Thyroid gland (tissue), 4 donors: Measurements from ENCODE around the gene CFAP46. TPM values are rescaled to one million over a fixed set of nuclear protein-coding genes. Genes with fewer than 3 reads are reported as not detected.
A peak's percentile ranks its signal among the peaks of the same experiment; 100 is the strongest.

Experiments used
- DNase-seq, 2 donors: peaks; one replicate each; pipeline ENCODE4 v3.0.0-alpha.2; 2019
- H3K27ac ChIP-seq, 3 donors: fragments of 200-600 bp; sonication (generic); 1 replicate in 2 of 3; 2 replicates in 1 of 3; pipeline ENCODE4 v1.5.1; 2016 to 2019; ENCODE audit warnings: mild to moderate bottlenecking in 1 of 3, moderate library complexity in 1 of 3
- H3K27me3 ChIP-seq: fragments of 200-600 bp; sonication (generic); one replicate; pipeline ENCODE4 v1.5.1; 2019
- H3K36me3 ChIP-seq, 2 donors: fragments of 200-600 bp; sonication (generic); one replicate each; pipeline ENCODE4 v1.5.1; 2016 to 2019
- H3K4me1 ChIP-seq, 2 donors: fragments of 200-600 bp; sonication (generic); one replicate each; pipeline ENCODE4 v1.5.1; 2017 to 2019
- H3K4me3 ChIP-seq, 3 donors: fragments of 200-600 bp; sonication (generic); replicated peaks in 1 of 3; 1 replicate in 2 of 3; 2 replicates in 1 of 3; pipeline ENCODE4 v1.5.1; 2016; ENCODE audit warnings: mild to moderate bottlenecking in 1 of 3
- H3K9me3 ChIP-seq: fragments of 200-600 bp; sonication (generic); one replicate; pipeline ENCODE4 v1.5.1; 2017
- POLR2A ChIP-seq, 2 donors: fragments of 450-650 bp; IDR thresholded peaks; one replicate each; pipeline ENCODE4 v1.6.1; 2017; ENCODE audit warnings: antibody characterized with exemption in 2 of 2, mild to moderate bottlenecking in 2 of 2, moderate library complexity in 1 of 2
- WGBS, 2 donors: methylation state at CpG; one replicate each; pipeline ENCODE4 v1.1.5; 2017; 5-methylcytosine and 5-hydroxymethylcytosine counted together
- intact Hi-C: fragments of 100-400 bp; cut with DNase I; formaldehyde crosslinking; loops from one replicate; pipeline ENCODE4 v1.15.1; 2023
- total RNA-seq, 4 donors: library from RNA; depleted of rRNA; stranded (reverse); fragments of >200 nt; gene quantifications; one replicate each; pipeline ENCODE4 v1.2.3, GENCODE V29; 2016
- TF ChIP-seq, protein P1 (sequence below), 6 experiments: fragments of 200-600 bp in 3 of 6; fragments of 450-650 bp in 3 of 6; sonication (generic) in 3 of 6; IDR thresholded peaks; one replicate each; pipeline ENCODE4 v1.5.1; 2016 to 2019; ENCODE audit warnings: antibody characterized with exemption in 6 of 6, mild to moderate bottlenecking in 2 of 6, inconsistent platforms in 1 of 6, moderate library complexity in 1 of 6

Gene CFAP46
- total RNA-seq, 4 donors from 2014 or later = 3.6 to 12.7 (median 9.1) TPM

- no peak overlapping the region for H3K27ac ChIP-seq
- H3K4me3 ChIP-seq = no peak overlapping the region
- no peaks in the 10 kb centered on the region for H3K27me3 ChIP-seq
- H3K9me3 ChIP-seq = no peaks in the 10 kb centered on the region
- 94 to 98% methylated on average over 9 of the region's 18 CpGs for WGBS, 2 donors
- TF ChIP-seq, protein P1, sequence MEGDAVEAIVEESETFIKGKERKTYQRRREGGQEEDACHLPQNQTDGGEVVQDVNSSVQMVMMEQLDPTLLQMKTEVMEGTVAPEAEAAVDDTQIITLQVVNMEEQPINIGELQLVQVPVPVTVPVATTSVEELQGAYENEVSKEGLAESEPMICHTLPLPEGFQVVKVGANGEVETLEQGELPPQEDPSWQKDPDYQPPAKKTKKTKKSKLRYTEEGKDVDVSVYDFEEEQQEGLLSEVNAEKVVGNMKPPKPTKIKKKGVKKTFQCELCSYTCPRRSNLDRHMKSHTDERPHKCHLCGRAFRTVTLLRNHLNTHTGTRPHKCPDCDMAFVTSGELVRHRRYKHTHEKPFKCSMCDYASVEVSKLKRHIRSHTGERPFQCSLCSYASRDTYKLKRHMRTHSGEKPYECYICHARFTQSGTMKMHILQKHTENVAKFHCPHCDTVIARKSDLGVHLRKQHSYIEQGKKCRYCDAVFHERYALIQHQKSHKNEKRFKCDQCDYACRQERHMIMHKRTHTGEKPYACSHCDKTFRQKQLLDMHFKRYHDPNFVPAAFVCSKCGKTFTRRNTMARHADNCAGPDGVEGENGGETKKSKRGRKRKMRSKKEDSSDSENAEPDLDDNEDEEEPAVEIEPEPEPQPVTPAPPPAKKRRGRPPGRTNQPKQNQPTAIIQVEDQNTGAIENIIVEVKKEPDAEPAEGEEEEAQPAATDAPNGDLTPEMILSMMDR (IDR thresholded peaks at IDR 0.05) = no peak
- no peak for TF ChIP-seq POLR2A (IDR thresholded peaks at IDR 0.05)
- intact Hi-C loops = no loop called here
- no peaks in the 10 kb centered on the region for H3K36me3 ChIP-seq
- no peak for DNase-seq
- H3K4me1 ChIP-seq = peaks cover 6 to 15% of the 10 kb centered on the region in 2 donors
These were observed 21.3 kb downstream of the CFAP46 start for GRCh38 chr10:132921086-132921485.

- Histone ChIP-seq H3K9me3 (no peaks in the 10 kb centered on the region), H3K27ac (no peak overlapping the region), H3K4me3 (no peak overlapping the region), H3K36me3 (no peaks in the 10 kb centered on the region), H3K4me1 (peaks cover 6 to 17% of the 10 kb centered on the region in 2 donors), H3K27me3 (no peaks in the 10 kb centered on the region)
- TF ChIP-seq, protein P1 (IDR thresholded peaks at IDR 0.05) = no peak
- no peak for TF ChIP-seq POLR2A (IDR thresholded peaks at IDR 0.05)
- intact Hi-C loops = no loop called here
- no peak for DNase-seq
- WGBS, 2 donors = 85 to 91% methylated on average over 17 to 24 of the region's 38 CpGs
These were observed 22.1 kb downstream of the CFAP46 start for GRCh38 chr10:132920101-132920925.

- DNase-seq = no peak
- H3K27me3 ChIP-seq = no peaks in the 10 kb centered on the region
- H3K36me3 ChIP-seq = no peaks in the 10 kb centered on the region
- no peak for TF ChIP-seq POLR2A (IDR thresholded peaks at IDR 0.05)
- TF ChIP-seq, protein P1 (IDR thresholded peaks at IDR 0.05) = no peak
- H3K4me3 ChIP-seq = no peak overlapping the region
- H3K9me3 ChIP-seq = no peaks in the 10 kb centered on the region
- H3K27ac ChIP-seq = no peak overlapping the region
- WGBS, 2 donors = 89 to 98% methylated on average over 22 to 24 of the region's 45 CpGs
- peaks cover 6 to 17% of the 10 kb centered on the region in 2 donors for H3K4me1 ChIP-seq
- intact Hi-C loops = no loop called here
These were observed 22.8 kb downstream of the CFAP46 start for GRCh38 chr10:132919374-132920100.

GRCh38 chr10:132918617-132919373 lies 23.6 kb downstream of the CFAP46 start:
- peak; percentile 71 to 83 for DNase-seq
- no peak overlapping the region for H3K4me3 ChIP-seq
- peaks cover 6 to 17% of the 10 kb centered on the region in 2 donors for H3K4me1 ChIP-seq
- no peak overlapping the region for H3K27ac ChIP-seq
- H3K36me3 ChIP-seq = no peaks in the 10 kb centered on the region
- no peaks in the 10 kb centered on the region for H3K27me3 ChIP-seq
- intact Hi-C loops = no loop called here
- WGBS, 2 donors = 73 to 80% methylated on average over 21 to 33 of the region's 34 CpGs
- TF ChIP-seq, protein P1 (IDR thresholded peaks at IDR 0.05) = no peak
- TF ChIP-seq POLR2A (IDR thresholded peaks at IDR 0.05) = no peak
- no peaks in the 10 kb centered on the region for H3K9me3 ChIP-seq
